NCI-H774 (cell line): ENCODE data around the gene ANKRD7.

ENCODE experiments used
- DNase-seq: peaks from one replicate; lab custom pipeline; 2025; lab: John Stamatoyannopoulos, UW

The ANKRD7 gene

GRCh38 chr7:118224521-118224920 is at the start of gene ANKRD7:
Gene ANKRD7 (plus strand): TSS chr7:118224704. CDS start chr7:118224831, 127 bp downstream.
- DNase-seq, result no peak

GRCh38 chr7:118175740-118176139 is 48.8 kb upstream of the ANKRD7 start:
- DNase-seq, result no peak

GRCh38 chr7:118179191-118179590 is 45.3 kb upstream of the ANKRD7 start:
- DNase-seq, result no peak

- DNase-seq, result no peak
Measured at GRCh38 chr7:118182593-118183427, 41.7 kb upstream of the ANKRD7 start.

GRCh38 chr7:118183428-118183785 is 41.1 kb upstream of the ANKRD7 start:
- DNase-seq, result no peak

- DNase-seq, result peak; percentile 98
Measured at GRCh38 chr7:118183786-118184564, 40.5 kb upstream of the ANKRD7 start, which contains the start of gene LSM8. Gene LSM8 (plus strand): TSS chr7:118184164. CDS start chr7:118184224, 60 bp downstream.

- no peak for DNase-seq
Measured at GRCh38 chr7:118184565-118184940, 40.0 kb upstream of the ANKRD7 start.

GRCh38 chr7:118185163-118185860 is 39.2 kb upstream of the ANKRD7 start:
- DNase-seq, result no peak

GRCh38 chr7:118186501-118186900 is 38.0 kb upstream of the ANKRD7 start:
- DNase-seq, result no peak

- no peak for DNase-seq
Measured at GRCh38 chr7:118194571-118194970, 29.9 kb upstream of the ANKRD7 start.

- DNase-seq, result no peak
Measured at GRCh38 chr7:118195837-118196474, 28.5 kb upstream of the ANKRD7 start.

- DNase-seq, result no peak
Measured at GRCh38 chr7:118202061-118202460, 22.4 kb upstream of the ANKRD7 start.

- DNase-seq, result peak; percentile 54
Measured at GRCh38 chr7:118214051-118214832, 10.3 kb upstream of the ANKRD7 start.

GRCh38 chr7:118214833-118215182 is 9.7 kb upstream of the ANKRD7 start:
- DNase-seq, result no peak

- DNase-seq, result no peak
Measured at GRCh38 chr7:118217210-118217619, 7.3 kb upstream of the ANKRD7 start.

GRCh38 chr7:118218413-118219156 is 5.9 kb upstream of the ANKRD7 start:
- DNase-seq, result no peak

GRCh38 chr7:118219157-118219512 is 5.4 kb upstream of the ANKRD7 start:
- DNase-seq, result no peak

- no peak for DNase-seq
Measured at GRCh38 chr7:118220583-118220982, 3.9 kb upstream of the ANKRD7 start.

GRCh38 chr7:118222591-118222990 is 1.9 kb upstream of the ANKRD7 start:
- no peak for DNase-seq

- no peak for DNase-seq
Measured at GRCh38 chr7:118232837-118233236, 8.3 kb downstream of the ANKRD7 start.

GRCh38 chr7:118233799-118234198 is 9.3 kb downstream of the ANKRD7 start:
- no peak for DNase-seq
